GM12891 (cell line): ENCODE measurements around the gene FLT4.

Source experiments
- DNase-seq: peaks from one replicate; pipeline ENCODE4 v3.0.0; 2011; ENCODE audit warnings: low spot score; ENCODE audit not compliant: insufficient read length
- FAIRE-seq: peaks from 2 replicates; lab custom pipeline; 2011; peaks lifted over from hg19 to GRCh38; lab: Jason Lieb, UNC
- PAX5 ChIP-seq: IDR thresholded peaks from 2 replicates; pipeline ENCODE4 v1.6.1; 2011; ENCODE audit warnings: low read length, moderate library complexity, mild to moderate bottlenecking; ENCODE audit not compliant: insufficient read depth, severe bottlenecking
- POLR2A ChIP-seq: IDR thresholded peaks from 2 replicates; pipeline ENCODE4 v1.6.1; 2011; ENCODE audit warnings: low read depth, low read length, control low read depth
- POLR2AphosphoS5 ChIP-seq: IDR thresholded peaks from 2 replicates; pipeline ENCODE4 v1.6.1; 2011; ENCODE audit warnings: low read depth, low read length, control low read depth
- POU2F2 ChIP-seq: IDR thresholded peaks from 2 replicates; pipeline ENCODE4 v1.6.1; 2011; ENCODE audit warnings: low read depth, mild to moderate bottlenecking, control low read depth, low read length, moderate library complexity
- SPI1 ChIP-seq: IDR thresholded peaks from 2 replicates; pipeline ENCODE4 v1.6.1; 2011; ENCODE audit warnings: low read depth, low read length, control low read depth
- TAF1 ChIP-seq: IDR thresholded peaks from 2 replicates; pipeline ENCODE4 v1.6.1; 2011; ENCODE audit warnings: low read depth, low read length, control low read depth

Gene FLT4

GRCh38 chr5:180557217-180557809 lies 92.1 kb downstream of the FLT4 start:
- FAIRE-seq (no peak), DNase-seq (no peak)
- TF ChIP-seq POU2F2 (no peak), PAX5 (no peak), POLR2A (no peak), SPI1 (no peak), TAF1 (no peak), POLR2AphosphoS5 (no peak)

- FAIRE-seq: no peak
- TF ChIP-seq POU2F2: no peak
- no peak for TF ChIP-seq TAF1
- TF ChIP-seq PAX5: no peak
- TF ChIP-seq SPI1: no peak
- no peak for TF ChIP-seq POLR2AphosphoS5
- no peak for DNase-seq
These were observed 94.1 kb downstream of the FLT4 start for GRCh38 chr5:180555168-180555921.

DNA sequence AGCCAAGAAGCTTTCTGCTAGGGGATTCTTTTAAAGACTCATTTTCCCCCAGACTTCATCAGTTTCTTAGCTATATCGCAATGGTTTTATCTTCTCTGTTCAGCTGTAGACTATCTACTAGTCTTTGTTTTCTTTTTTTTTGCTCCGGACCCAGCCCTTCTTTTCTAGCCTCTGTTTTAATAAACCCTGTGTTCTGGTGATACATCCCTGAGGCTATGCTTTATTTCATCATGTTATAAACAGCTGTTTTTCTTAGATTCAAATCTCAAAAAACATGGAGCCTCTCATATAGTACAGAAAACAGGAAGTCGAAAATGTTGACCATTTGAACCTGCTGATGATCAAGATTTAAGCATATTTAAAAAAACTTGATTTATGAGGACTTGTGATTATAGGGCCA lies 95.9 kb downstream of the FLT4 start:
- FAIRE-seq: no peak
- no peak for DNase-seq
- TF ChIP-seq POU2F2: no peak
- no peak for TF ChIP-seq POLR2A
- TF ChIP-seq SPI1: no peak
- TF ChIP-seq POLR2AphosphoS5: no peak
- TF ChIP-seq TAF1: no peak
- no peak for TF ChIP-seq PAX5
